Measurements from ENCODE around the gene C12orf54.
"Not testable (repeated sequence)": the region's sequence is repeated elsewhere in the genome, so short reads cannot be mapped to it uniquely, and the experiment has no call there.

C12orf54 gene

DNA sequence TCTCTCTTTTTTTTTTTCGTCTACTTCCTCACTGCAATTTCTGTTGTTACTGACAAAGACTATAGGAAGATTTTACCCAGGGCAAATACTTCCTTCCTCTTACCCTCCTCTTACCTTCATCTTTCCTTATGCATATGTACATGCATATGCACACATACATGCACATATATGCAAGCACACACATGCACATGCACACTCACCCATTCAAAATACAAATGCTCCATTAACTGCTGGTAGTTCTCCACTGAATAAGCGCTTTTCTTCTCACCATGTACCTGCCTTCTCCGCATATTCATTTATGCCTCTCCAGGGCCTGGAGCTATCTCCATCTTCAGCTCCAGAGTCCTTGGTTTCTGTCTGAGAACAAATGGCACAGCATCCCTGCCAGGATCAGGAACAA, 632 bp downstream of the C12orf54 start:
- no peak for DNase-seq (ENCODE audit: low read depth, low spot score)
- in situ Hi-C loops (cut with HindIII; ENCODE audit: low sequenced_read_pairs), result no loop called here
- TF ChIP-seq, protein P1, sequence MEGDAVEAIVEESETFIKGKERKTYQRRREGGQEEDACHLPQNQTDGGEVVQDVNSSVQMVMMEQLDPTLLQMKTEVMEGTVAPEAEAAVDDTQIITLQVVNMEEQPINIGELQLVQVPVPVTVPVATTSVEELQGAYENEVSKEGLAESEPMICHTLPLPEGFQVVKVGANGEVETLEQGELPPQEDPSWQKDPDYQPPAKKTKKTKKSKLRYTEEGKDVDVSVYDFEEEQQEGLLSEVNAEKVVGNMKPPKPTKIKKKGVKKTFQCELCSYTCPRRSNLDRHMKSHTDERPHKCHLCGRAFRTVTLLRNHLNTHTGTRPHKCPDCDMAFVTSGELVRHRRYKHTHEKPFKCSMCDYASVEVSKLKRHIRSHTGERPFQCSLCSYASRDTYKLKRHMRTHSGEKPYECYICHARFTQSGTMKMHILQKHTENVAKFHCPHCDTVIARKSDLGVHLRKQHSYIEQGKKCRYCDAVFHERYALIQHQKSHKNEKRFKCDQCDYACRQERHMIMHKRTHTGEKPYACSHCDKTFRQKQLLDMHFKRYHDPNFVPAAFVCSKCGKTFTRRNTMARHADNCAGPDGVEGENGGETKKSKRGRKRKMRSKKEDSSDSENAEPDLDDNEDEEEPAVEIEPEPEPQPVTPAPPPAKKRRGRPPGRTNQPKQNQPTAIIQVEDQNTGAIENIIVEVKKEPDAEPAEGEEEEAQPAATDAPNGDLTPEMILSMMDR (IDR thresholded peaks at IDR 0.05; ENCODE audit: low read depth, low read length), result no peak
- no peak overlapping the region for H3K4me3 ChIP-seq (ENCODE audit: low read depth, low read length)

DNA sequence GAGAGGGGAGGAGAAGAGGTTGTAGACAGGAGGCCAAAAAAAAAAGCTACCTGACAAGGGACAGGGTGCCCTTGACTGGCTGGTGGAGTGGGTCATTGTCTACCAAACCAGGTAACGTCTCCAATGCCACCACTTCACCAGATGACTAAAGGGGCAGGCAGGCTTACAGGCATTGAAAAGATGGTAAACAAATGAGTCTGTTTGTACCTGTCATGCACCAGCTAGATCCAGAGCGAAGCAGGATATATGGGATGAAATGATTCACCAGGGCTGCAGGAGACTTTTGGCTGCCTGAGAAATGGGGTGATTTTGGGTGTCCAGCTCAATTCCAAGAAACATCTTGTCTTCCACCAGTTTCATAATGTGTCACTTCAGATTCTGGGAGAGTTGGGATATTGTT, 4.0 kb downstream of the C12orf54 start:
- in situ Hi-C loops (cut with HindIII; ENCODE audit: low sequenced_read_pairs), result no loop called here
- H3K4me3 ChIP-seq (ENCODE audit: low read depth, low read length), result no peak overlapping the region
- TF ChIP-seq, protein P1 (IDR thresholded peaks at IDR 0.05; ENCODE audit: low read depth, low read length), result no peak
- DNase-seq (ENCODE audit: low read depth, low spot score), result no peak

DNA sequence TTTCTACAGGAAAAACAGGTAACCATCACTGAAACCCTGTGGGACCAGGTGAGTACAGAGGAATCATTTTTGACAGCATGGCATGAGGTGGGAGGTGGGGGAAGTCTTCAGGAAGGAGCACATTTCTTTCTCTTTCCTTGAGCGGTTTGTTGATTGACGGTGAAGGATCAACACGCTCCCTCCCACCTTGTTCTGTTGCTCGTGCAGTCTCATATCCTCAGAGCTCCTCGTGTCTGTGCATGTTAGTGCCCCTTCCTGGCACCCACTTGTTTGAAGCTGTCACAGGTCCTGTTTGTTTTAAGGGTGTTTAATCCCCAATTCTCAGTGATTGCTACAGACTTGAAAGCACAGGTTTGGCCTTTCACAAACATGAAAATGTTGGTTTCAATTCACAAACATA, 4.4 kb downstream of the C12orf54 start:
- in situ Hi-C loops (cut with HindIII; ENCODE audit: low sequenced_read_pairs), result no loop called here
- H3K4me3 ChIP-seq (ENCODE audit: low read depth, low read length), result no peak overlapping the region
- no peak for DNase-seq (ENCODE audit: low read depth, low spot score)
- TF ChIP-seq, protein P1 (IDR thresholded peaks at IDR 0.05; ENCODE audit: low read depth, low read length), result no peak

DNA sequence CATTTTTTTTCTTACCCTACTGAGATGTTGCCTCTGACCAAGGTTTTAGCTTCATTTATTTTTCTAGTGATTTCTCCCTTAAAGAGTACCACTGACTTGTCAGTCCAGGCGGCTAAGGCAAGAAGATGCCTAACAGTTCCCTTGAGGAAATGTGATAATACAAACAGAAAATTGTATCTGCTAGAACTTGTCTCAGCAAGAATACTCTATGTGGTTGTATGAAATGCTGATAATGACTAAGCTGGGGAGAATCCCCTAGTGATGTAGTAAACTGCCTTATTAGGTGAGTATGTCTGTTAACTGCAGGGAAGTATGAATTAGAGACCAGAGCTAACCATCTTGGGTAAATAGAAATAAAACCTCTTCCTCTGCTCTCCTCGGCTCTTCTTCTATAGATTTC, 6.7 kb downstream of the C12orf54 start:
- TF ChIP-seq, protein P1 (IDR thresholded peaks at IDR 0.05; ENCODE audit: low read depth, low read length), result no peak
- no peak overlapping the region for H3K4me3 ChIP-seq (ENCODE audit: low read depth, low read length)
- peak; percentile 1 for DNase-seq (ENCODE audit: low read depth, low spot score)
- in situ Hi-C loops (cut with HindIII; ENCODE audit: low sequenced_read_pairs), result no loop called here

DNA sequence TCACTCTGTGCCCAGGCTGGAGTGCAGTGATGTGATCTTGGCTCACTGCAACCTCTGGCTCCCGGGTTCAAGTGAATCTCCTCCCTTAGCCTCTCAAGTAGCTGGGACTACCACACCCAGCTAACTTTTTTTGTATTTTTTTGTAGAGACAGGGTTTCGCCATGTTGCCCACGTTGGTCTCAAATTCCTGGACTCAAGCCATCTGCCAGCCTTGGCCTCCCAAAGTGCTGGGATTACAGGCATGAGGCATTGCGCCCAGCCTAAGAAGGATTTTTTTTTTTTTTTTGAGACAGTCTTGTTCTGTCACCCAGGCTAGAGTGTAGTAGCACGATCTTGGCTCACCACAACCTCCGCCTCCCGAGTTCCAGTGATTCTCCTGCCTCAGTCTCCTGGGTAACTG, 7.2 kb downstream of the C12orf54 start:
- DNase-seq (ENCODE audit: low read depth, low spot score); in situ Hi-C loops (cut with HindIII; ENCODE audit: low sequenced_read_pairs); H3K4me3 ChIP-seq (ENCODE audit: low read depth, low read length): not testable (repeated sequence)

DNA sequence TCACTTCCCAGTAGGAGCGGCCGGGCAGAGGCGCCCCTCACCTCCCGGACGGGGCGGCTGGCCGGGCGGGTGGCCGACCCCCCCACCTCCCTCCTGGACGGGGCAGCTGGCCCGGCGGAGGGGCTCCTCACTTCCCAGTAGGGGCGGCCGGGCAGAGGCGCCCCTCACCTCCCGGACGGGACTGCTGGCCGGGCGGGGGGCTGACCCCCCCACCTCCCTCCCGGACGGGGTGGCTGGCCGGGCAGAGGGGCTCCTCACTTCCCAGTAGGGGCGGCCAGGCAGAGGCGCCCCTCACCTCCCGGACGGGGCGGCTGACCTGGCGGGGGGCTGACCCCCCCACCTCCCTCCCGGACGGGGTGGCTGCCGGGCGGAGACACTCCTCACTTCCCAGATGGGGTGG, 18.0 kb downstream of the C12orf54 start:
- DNase-seq (ENCODE audit: low read depth, low spot score); in situ Hi-C loops (cut with HindIII; ENCODE audit: low sequenced_read_pairs); H3K4me3 ChIP-seq (ENCODE audit: low read depth, low read length): not testable (repeated sequence)

DNA sequence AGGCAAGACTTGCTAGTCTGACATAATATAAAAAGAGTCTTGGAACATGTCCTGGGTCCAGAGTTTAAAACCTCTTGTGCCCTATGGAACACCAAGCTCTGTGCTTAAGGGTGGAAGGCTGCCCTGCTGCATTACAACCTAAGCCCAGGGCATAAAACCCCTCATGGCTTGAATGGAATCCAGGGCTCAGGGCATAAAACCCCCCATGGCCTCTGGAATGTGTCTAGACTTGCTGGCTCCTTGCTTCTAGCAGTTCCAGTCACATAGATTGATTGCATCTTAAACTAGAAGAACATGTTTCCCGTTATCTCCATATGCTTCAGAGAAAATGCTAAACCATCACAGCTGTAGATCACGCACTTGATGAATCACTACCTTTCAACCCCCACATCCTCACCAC, 24.5 kb downstream of the C12orf54 start:
- in situ Hi-C loops (cut with HindIII; ENCODE audit: low sequenced_read_pairs); H3K4me3 ChIP-seq (ENCODE audit: low read depth, low read length); DNase-seq (ENCODE audit: low read depth, low spot score): not testable (repeated sequence)

DNA sequence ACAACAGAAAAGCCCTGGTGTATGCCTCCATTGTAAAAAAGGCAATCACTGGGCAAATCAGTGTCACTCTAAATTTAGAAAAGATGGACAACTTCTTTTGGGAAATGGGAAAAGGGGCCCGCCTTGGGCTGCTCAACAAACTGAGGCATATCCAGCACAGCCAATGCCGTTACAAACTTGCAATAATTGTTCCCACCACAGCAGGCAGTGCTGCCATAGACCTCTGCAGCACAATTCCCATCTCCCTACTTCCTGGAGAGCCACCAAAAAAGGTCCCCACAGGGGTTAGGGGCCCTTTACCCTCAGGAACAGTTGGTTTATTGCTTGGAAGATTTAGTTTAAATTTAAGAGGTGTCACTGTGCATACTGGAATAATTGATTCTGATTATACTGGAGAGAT, 26.7 kb downstream of the C12orf54 start:
- in situ Hi-C loops (cut with HindIII; ENCODE audit: low sequenced_read_pairs), result no loop called here
- no peak for DNase-seq (ENCODE audit: low read depth, low spot score)
- no peak overlapping the region for H3K4me3 ChIP-seq (ENCODE audit: low read depth, low read length)
- TF ChIP-seq, protein P1 (IDR thresholded peaks at IDR 0.05; ENCODE audit: low read depth, low read length), result no peak

Measured in astrocyte of the spinal cord (primary cell).